ENCODE data around the gene COL17A1.

- no peak for TF ChIP-seq CTCF (IDR thresholded peaks at IDR 0.05; ENCODE audit: low read depth, low read length)
- no peak for TF ChIP-seq EZH2phosphoT487 (IDR thresholded peaks at IDR 0.05; ENCODE audit: low read depth)
Measured at GRCh38 chr10:104067525-104067924, 18.2 kb downstream of the COL17A1 start.

Data from OCI-LY3 (cell line).